Adrenal gland (tissue), 12 donors: ENCODE data around the gene MEF2C. TPM values are rescaled to one million over a fixed set of nuclear protein-coding genes. Genes with fewer than 3 reads are reported as not detected.

ENCODE experiments used
- DNase-seq, 7 donors: peaks; one replicate each; pipeline ENCODE4 v3.0.0-alpha.2; 2019 to 2020
- H3K27ac ChIP-seq, 5 donors: fragments of 200-600 bp; sonication (generic) in 4 of 5; 1 replicate in 3 of 5; 2 replicates in 2 of 5; pipeline versions ENCODE4 v1.5.1 to v1.8.0; 2016 to 2020; ENCODE audit warnings: mild to moderate bottlenecking in 1 of 5
- H3K27me3 ChIP-seq: fragments of 200-600 bp; 2 replicates; pipeline ENCODE4 v1.8.0; 2021
- H3K36me3 ChIP-seq, 2 donors: fragments of 200-600 bp; replicated peaks in 1 of 2; 1 replicate in 1 of 2; 2 replicates in 1 of 2; pipeline versions ENCODE4 v1.5.1 to v1.8.0; 2018 to 2022
- H3K4me1 ChIP-seq, 2 donors: fragments of 200-600 bp; replicated peaks in 1 of 2; 1 replicate in 1 of 2; 2 replicates in 1 of 2; pipeline versions ENCODE4 v1.5.1 to v1.8.0; 2018 to 2021
- H3K4me3 ChIP-seq, 4 donors: fragments of 200-600 bp; sonication (generic) in 3 of 4; one replicate each; pipeline ENCODE4 v1.5.1; 2016 to 2018
- H3K9me3 ChIP-seq, 3 donors: fragments of 200-600 bp; sonication (generic) in 1 of 3; replicated peaks in 1 of 3; 1 replicate in 2 of 3; 2 replicates in 1 of 3; pipeline versions ENCODE4 v1.5.1 to v1.8.0; 2016 to 2021
- POLR2A ChIP-seq, 2 donors: fragments of 450-650 bp; IDR thresholded peaks; one replicate each; pipeline ENCODE4 v1.6.1; 2017; ENCODE audit warnings: antibody characterized with exemption in 2 of 2, mild to moderate bottlenecking in 2 of 2, moderate library complexity in 1 of 2
- WGBS, 4 donors: extraction: QIAGEN DNeasy Blood & Tissue Kit in 2 of 4; methylation state at CpG; one replicate each; pipeline versions ENCODE4 v1.1.5 to v1.1.7; 2013 to 2017; 5-methylcytosine and 5-hydroxymethylcytosine counted together
- intact Hi-C, 2 donors: fragments of 100-400 bp; cut with DNase I; formaldehyde crosslinking; loops; one replicate each; pipeline versions ENCODE4 v1.14.1 to v1.15.0; 2022 to 2023
- polyA plus RNA-seq, 3 donors: library from polyadenylated mRNA; stranded (reverse); fragments of 200-250 nt in 2 of 3; fragments of 350-450 nt in 1 of 3; fragmentation: Illumina TruSeq in 1 of 3; extraction: RNeasy Lipid Tissue Mini Kit (QIAGEN cat#74804) in 1 of 3; gene quantifications; one replicate each; pipeline ENCODE4 v1.2.3, GENCODE V29; 2013 to 2014
- total RNA-seq, 9 donors: library from RNA; depleted of rRNA in 4 of 9; stranded (reverse); fragments of >200 nt in 4 of 9; fragments of 120-200 nt in 1 of 9; fragmentation: NEBNext Ultra II Directional in 1 of 9; extraction: Animal tissue kit (Norgen Biotek cat#: 25700) in 1 of 9; gene quantifications; one replicate each; pipeline versions ENCODE4 v1.1.0 to v1.2.4, GENCODE V29; 2013 to 2023
- TF ChIP-seq, protein P1 (sequence below), 6 experiments: fragments of 450-650 bp in 4 of 6; fragments of 200-600 bp in 2 of 6; sonication (generic) in 1 of 6; IDR thresholded peaks; 1 replicate in 5 of 6; 2 replicates in 1 of 6; pipeline versions ENCODE4 v1.5.1 to v1.8.0; 2016 to 2021; ENCODE audit warnings: antibody characterized with exemption in 6 of 6, mild to moderate bottlenecking in 2 of 6, moderate library complexity in 1 of 6
- donor health status: healthy with polysubstance abuse.
- donor health status: Bipolar disorder and iron deficiency.
- donor health status: DM: yes; HTN: yes; CAD: no.
- donor health status: DM: no; HTN: no; CAD: no.
- donor health status: DM: no; HTN: no; CAD: no.
- donor health status: DM: yes; HTN: yes; CAD: no.

Gene MEF2C
- total and polyA plus RNA-seq, 12 donors: 26.8 to 172 (median 69.2) TPM

GRCh38 chr5:88758591-88758990, 124.4 kb downstream of the MEF2C start:
- peaks cover 7 to 25% of the 10 kb centered on the region in 2 donors for H3K4me1 ChIP-seq
- peak overlapping the region in 1 of 5 donors; percentile 14 for H3K27ac ChIP-seq
- intact Hi-C loops: no loop called here
- no peak overlapping the region for H3K4me3 ChIP-seq
- TF ChIP-seq POLR2A (IDR thresholded peaks at IDR 0.05): no peak
- TF ChIP-seq, protein P1, sequence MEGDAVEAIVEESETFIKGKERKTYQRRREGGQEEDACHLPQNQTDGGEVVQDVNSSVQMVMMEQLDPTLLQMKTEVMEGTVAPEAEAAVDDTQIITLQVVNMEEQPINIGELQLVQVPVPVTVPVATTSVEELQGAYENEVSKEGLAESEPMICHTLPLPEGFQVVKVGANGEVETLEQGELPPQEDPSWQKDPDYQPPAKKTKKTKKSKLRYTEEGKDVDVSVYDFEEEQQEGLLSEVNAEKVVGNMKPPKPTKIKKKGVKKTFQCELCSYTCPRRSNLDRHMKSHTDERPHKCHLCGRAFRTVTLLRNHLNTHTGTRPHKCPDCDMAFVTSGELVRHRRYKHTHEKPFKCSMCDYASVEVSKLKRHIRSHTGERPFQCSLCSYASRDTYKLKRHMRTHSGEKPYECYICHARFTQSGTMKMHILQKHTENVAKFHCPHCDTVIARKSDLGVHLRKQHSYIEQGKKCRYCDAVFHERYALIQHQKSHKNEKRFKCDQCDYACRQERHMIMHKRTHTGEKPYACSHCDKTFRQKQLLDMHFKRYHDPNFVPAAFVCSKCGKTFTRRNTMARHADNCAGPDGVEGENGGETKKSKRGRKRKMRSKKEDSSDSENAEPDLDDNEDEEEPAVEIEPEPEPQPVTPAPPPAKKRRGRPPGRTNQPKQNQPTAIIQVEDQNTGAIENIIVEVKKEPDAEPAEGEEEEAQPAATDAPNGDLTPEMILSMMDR (IDR thresholded peaks at IDR 0.05): no peak
- DNase-seq: no peak
- WGBS, 4 donors: 66 to 87% (median 76%) methylated on average over 6 of the region's 6 CpGs
- H3K9me3 ChIP-seq: no peaks in the 10 kb centered on the region
- H3K27me3 ChIP-seq: no peaks in the 10 kb centered on the region
- peaks cover 0 to 11% of the 10 kb centered on the region in 2 donors for H3K36me3 ChIP-seq

DNA sequence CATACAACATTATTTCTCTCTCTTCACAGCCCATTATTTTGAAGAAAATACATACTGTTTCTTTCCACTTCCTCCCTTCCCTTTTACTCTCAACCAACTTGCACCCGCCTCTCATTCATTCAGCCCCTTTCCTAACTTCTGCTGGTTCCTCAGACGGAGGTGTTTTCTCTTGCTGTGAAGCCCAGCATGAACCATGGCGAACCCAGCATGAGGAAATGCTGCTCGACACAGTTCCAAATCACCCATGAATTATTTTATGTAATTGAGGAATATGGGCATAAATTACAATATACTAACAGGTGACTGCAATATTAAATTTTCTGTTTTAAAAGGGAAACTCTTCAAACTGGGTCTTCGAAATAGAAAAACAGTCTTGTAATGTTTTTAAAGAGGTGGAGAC, 124.8 kb downstream of the MEF2C start:
- no peaks in the 10 kb centered on the region for H3K9me3 ChIP-seq
- H3K27ac ChIP-seq: peak overlapping the region in 1 of 5 donors; percentile 54
- no peak overlapping the region for H3K4me3 ChIP-seq
- WGBS, 4 donors: 82 to 87% (median 85%) methylated on average over 5 of the region's 5 CpGs
- TF ChIP-seq, protein P1 (IDR thresholded peaks at IDR 0.05): no peak
- no peak for TF ChIP-seq POLR2A (IDR thresholded peaks at IDR 0.05)
- no peaks in the 10 kb centered on the region for H3K27me3 ChIP-seq
- H3K4me1 ChIP-seq: peaks cover 7 to 25% of the 10 kb centered on the region in 2 donors
- H3K36me3 ChIP-seq: peaks cover 0 to 11% of the 10 kb centered on the region in 2 donors
- no peak for DNase-seq
- intact Hi-C loops: no loop called here

GRCh38 chr5:88756953-88757352, 126.0 kb downstream of the MEF2C start:
- Histone ChIP-seq H3K4me3 (no peak overlapping the region), H3K27ac (peak overlapping the region in 3 of 5 donors; percentile 10 to 54 (median 40)), H3K4me1 (peaks cover 7 to 25% of the 10 kb centered on the region in 2 donors), H3K36me3 (peaks cover 0 to 14% of the 10 kb centered on the region in 2 donors), H3K27me3 (no peaks in the 10 kb centered on the region), H3K9me3 (no peaks in the 10 kb centered on the region)
- WGBS, 4 donors: 43 to 58% (median 44%) methylated on average over 3 of the region's 3 CpGs
- DNase-seq: peak in 3 of 7 donors; percentile 36 to 57 (median 47)
- intact Hi-C loops: no loop called here
- no peak for TF ChIP-seq POLR2A (IDR thresholded peaks at IDR 0.05)
- TF ChIP-seq, protein P1 (IDR thresholded peaks at IDR 0.05): no peak

DNA sequence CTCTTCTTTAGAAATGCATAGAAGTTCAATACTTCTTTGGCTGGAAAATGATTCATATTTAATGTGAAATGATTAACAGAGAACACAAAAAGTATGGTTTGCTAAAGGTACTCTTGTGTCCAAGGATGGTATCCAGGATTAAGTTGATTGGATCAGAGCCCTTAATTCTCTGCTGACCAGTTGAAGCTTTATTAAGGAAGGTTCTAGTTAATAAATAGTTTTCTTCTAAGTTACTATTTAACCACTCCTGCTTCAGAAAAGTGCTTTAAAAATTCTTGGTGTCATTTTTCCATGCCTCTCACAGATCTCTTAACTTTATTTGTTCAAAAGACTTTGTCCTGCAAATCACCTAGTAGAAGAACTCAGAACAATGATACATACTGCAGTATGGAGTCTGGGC, 134.3 kb downstream of the MEF2C start:
- Histone ChIP-seq H3K27ac (no peak overlapping the region), H3K4me3 (no peak overlapping the region), H3K4me1 (peaks cover 0 to 4% of the 10 kb centered on the region in 2 donors), H3K36me3 (peaks cover 0 to 42% of the 10 kb centered on the region in 2 donors), H3K27me3 (no peaks in the 10 kb centered on the region), H3K9me3 (no peaks in the 10 kb centered on the region)
- intact Hi-C loops: no loop called here
- DNase-seq: no peak
- TF ChIP-seq, protein P1 (IDR thresholded peaks at IDR 0.05): no peak
- TF ChIP-seq POLR2A (IDR thresholded peaks at IDR 0.05): no peak
